SK-N-SH (cell line): ENCODE results near the gene SLC35A4. TPM values are rescaled to one million over a fixed set of nuclear protein-coding genes. Genes with fewer than 3 reads are reported as not detected.

Experiments
- CTCF ChIA-PET: fragments of 300-600, 350-600 bp; formaldehyde crosslinking; extraction: SDS; loops from one replicate; lab custom pipeline; 2021; lab: Yijun Ruan, JAX
- POLR2A ChIA-PET: fragments of 350-600 bp; sonication (Branson Sonifier 250); formaldehyde crosslinking; extraction: SDS; loops from one replicate; lab custom pipeline; 2020; ENCODE audit warnings: antibody characterized with exemption, inconsistent platforms; lab: Yijun Ruan, JAX
- DNase-seq: peaks from one replicate; pipeline ENCODE4 v3.0.0; 2012
- H2AFZ ChIP-seq: fragments of 200-600 bp; sonication (generic); 2 replicates; pipeline ENCODE4 v1.8.1; 2016; ENCODE audit warnings: antibody characterized with exemption, mild to moderate bottlenecking, low read depth
- H3F3A ChIP-seq: fragments of 200-600 bp; sonication (generic); replicated peaks from 2 replicates; pipeline ENCODE3; 2016; ENCODE audit warnings: antibody characterized with exemption, mild to moderate bottlenecking; ENCODE audit not compliant: insufficient read depth
- H3K27ac ChIP-seq, 2 experiments: fragments of 200-500 bp in 1 of 2; fragments of 200-600 bp in 1 of 2; sonication (Bioruptor generic) in 1 of 2; sonication (generic), shearing (Covaris generic) in 1 of 2; 2 replicates each; pipeline versions ENCODE4 v1.5.1 to v1.6.1; 2014 to 2016; ENCODE audit warnings: low read depth in 2 of 2, inconsistent platforms in 1 of 2, low read length in 1 of 2, mild to moderate bottlenecking in 1 of 2, mixed read lengths in 1 of 2
- H3K27me3 ChIP-seq: fragments of 200-600 bp; sonication (generic), shearing (Covaris generic); 2 replicates; pipeline ENCODE4 v1.6.1; 2016; ENCODE audit warnings: mixed run types; ENCODE audit not compliant: insufficient read depth
- H3K36me3 ChIP-seq, 2 experiments: fragments of 200-500 bp in 1 of 2; fragments of 200-600 bp in 1 of 2; sonication (Bioruptor generic) in 1 of 2; sonication (generic) in 1 of 2; replicated peaks in 1 of 2; 2 replicates each; pipeline versions ENCODE3 to v1.5.1; 2014 to 2016; ENCODE audit warnings: low read length in 1 of 2, mild to moderate bottlenecking in 1 of 2; ENCODE audit not compliant: insufficient read depth in 2 of 2, control insufficient read depth in 1 of 2
- H3K4me1 ChIP-seq, 2 experiments: fragments of 200-500 bp in 1 of 2; fragments of 200-600 bp in 1 of 2; sonication (Bioruptor generic) in 1 of 2; sonication (generic), shearing (Covaris generic) in 1 of 2; 2 replicates each; pipeline versions ENCODE4 v1.5.1 to v1.6.1; 2014 to 2016; ENCODE audit warnings: low read depth in 1 of 2, low read length in 1 of 2, mixed run types in 1 of 2; ENCODE audit not compliant: insufficient read depth in 2 of 2, control insufficient read depth in 1 of 2
- H3K4me2 ChIP-seq: fragments of 200-600 bp; sonication (generic), shearing (Covaris generic); 2 replicates; pipeline ENCODE4 v1.6.1; 2017; ENCODE audit warnings: mixed run types
- H3K4me3 ChIP-seq, 2 experiments: fragments of 200-500 bp in 1 of 2; fragments of 200-600 bp in 1 of 2; sonication (Bioruptor generic) in 1 of 2; sonication (generic), shearing (Covaris generic) in 1 of 2; 2 replicates each; pipeline versions ENCODE4 v1.5.1 to v1.8.1; 2014 to 2016; ENCODE audit warnings: low read depth in 2 of 2, inconsistent platforms in 1 of 2, low read length in 1 of 2, mild to moderate bottlenecking in 1 of 2, mixed read lengths in 1 of 2, moderate library complexity in 1 of 2
- H3K79me2 ChIP-seq: fragments of 200-600 bp; sonication (generic); 2 replicates; pipeline ENCODE4 v1.8.1; 2017; ENCODE audit warnings: mild to moderate bottlenecking; ENCODE audit not compliant: insufficient read depth
- H3K9ac ChIP-seq: fragments of 200-600 bp; sonication (generic); 2 replicates; pipeline ENCODE4 v1.6.1; 2017; ENCODE audit warnings: mixed run types
- H3K9me2 ChIP-seq: fragments of 200-600 bp; sonication (generic); 2 replicates; pipeline ENCODE4 v1.6.1; 2017; ENCODE audit warnings: mixed run types
- H3K9me3 ChIP-seq: fragments of 200-600 bp; sonication (generic); 2 replicates; pipeline ENCODE4 v1.6.1; 2017; ENCODE audit warnings: mixed run types, mild to moderate bottlenecking, moderate library complexity
- H4K20me1 ChIP-seq: fragments of 200-600 bp; sonication (generic); 2 replicates; pipeline ENCODE4 v1.6.1; 2017; ENCODE audit warnings: mild to moderate bottlenecking, mixed run types; ENCODE audit not compliant: insufficient read depth
- ELF1 ChIP-seq: IDR thresholded peaks from 2 replicates; pipeline ENCODE4 v1.4.0; 2012
- GABPA ChIP-seq: IDR thresholded peaks from 2 replicates; pipeline ENCODE4 v1.4.0; 2012; ENCODE audit warnings: low read depth, mild to moderate bottlenecking
- MEF2A ChIP-seq: IDR thresholded peaks from 2 replicates; pipeline ENCODE4 v1.4.0; 2012; ENCODE audit warnings: low read depth, borderline replicate concordance
- NFIC ChIP-seq: IDR thresholded peaks from 2 replicates; pipeline ENCODE4 v1.4.0; 2012; ENCODE audit warnings: borderline replicate concordance
- POLR2AphosphoS5 ChIP-seq: IDR thresholded peaks from 2 replicates; pipeline ENCODE4 v1.6.1; 2012; ENCODE audit warnings: low read depth, low read length
- RAD21 ChIP-seq: IDR thresholded peaks from 2 replicates; pipeline ENCODE4 v1.6.1; 2012; ENCODE audit warnings: mild to moderate bottlenecking, low read length
- RCOR1 ChIP-seq: fragments of 150-350 bp; IDR thresholded peaks from 2 replicates; pipeline ENCODE4 v1.6.1; 2017; ENCODE audit warnings: antibody characterized with exemption, low read length
- REST ChIP-seq: IDR thresholded peaks from 2 replicates; pipeline ENCODE4 v1.6.1; 2012; ENCODE audit warnings: mild to moderate bottlenecking, low read depth, low read length, moderate library complexity
- RXRA ChIP-seq: IDR thresholded peaks from 2 replicates; pipeline ENCODE4 v1.4.0; 2012; ENCODE audit warnings: low read depth, mild to moderate bottlenecking, borderline replicate concordance
- SIN3A ChIP-seq: IDR thresholded peaks from 2 replicates; pipeline ENCODE4 v1.6.1; 2012; ENCODE audit warnings: low read depth, mild to moderate bottlenecking, low read length, moderate library complexity, borderline replicate concordance
- TAF1 ChIP-seq: IDR thresholded peaks from 2 replicates; pipeline ENCODE4 v1.6.1; 2012; ENCODE audit warnings: low read depth, mild to moderate bottlenecking, low read length, moderate library complexity, borderline replicate concordance
- TCF12 ChIP-seq: IDR thresholded peaks from 2 replicates; pipeline ENCODE4 v1.4.0; 2012
- TEAD4 ChIP-seq: IDR thresholded peaks from 2 replicates; pipeline ENCODE4 v1.4.0; 2012; ENCODE audit warnings: mild to moderate bottlenecking, borderline replicate concordance; ENCODE audit not compliant: insufficient read depth
- ZBTB33 ChIP-seq: IDR thresholded peaks from 2 replicates; pipeline ENCODE4 v1.4.0; 2012; ENCODE audit warnings: low read depth, borderline replicate concordance
- WGBS: methylation state at CpG from one replicate; pipeline ENCODE4 v1.1.6; 2017; ENCODE audit warnings: low lambda C conversion rate; 5-methylcytosine and 5-hydroxymethylcytosine counted together
- polyA plus RNA-seq, 3 experiments: library from polyadenylated mRNA; depleted of rRNA; stranded (reverse); fragments of >200 nt; gene quantifications; 2 replicates each; pipeline ENCODE4 v1.2.3, GENCODE V29; 2012
- TF ChIP-seq, protein P1 (sequence below): fragments of 200-600 bp; sonication (generic); IDR thresholded peaks from 2 replicates; pipeline ENCODE4 v1.6.1; 2017; ENCODE audit warnings: antibody characterized with exemption, mild to moderate bottlenecking, moderate library complexity
- TF ChIP-seq, protein P2 (sequence below): fragments of 150-350 bp; IDR thresholded peaks from 2 replicates; pipeline ENCODE4 v1.6.1; 2017; ENCODE audit warnings: antibody characterized with exemption, low read length, low read depth, borderline replicate concordance

The SLC35A4 gene
- polyA plus RNA-seq, 1 of the 3 experiments (the other 2 are of a cell fraction), result 56.2 TPM

GRCh38 chr5:140554454-140554853 is 10.2 kb upstream of the SLC35A4 start (continued):
- TF ChIP-seq, protein P1, sequence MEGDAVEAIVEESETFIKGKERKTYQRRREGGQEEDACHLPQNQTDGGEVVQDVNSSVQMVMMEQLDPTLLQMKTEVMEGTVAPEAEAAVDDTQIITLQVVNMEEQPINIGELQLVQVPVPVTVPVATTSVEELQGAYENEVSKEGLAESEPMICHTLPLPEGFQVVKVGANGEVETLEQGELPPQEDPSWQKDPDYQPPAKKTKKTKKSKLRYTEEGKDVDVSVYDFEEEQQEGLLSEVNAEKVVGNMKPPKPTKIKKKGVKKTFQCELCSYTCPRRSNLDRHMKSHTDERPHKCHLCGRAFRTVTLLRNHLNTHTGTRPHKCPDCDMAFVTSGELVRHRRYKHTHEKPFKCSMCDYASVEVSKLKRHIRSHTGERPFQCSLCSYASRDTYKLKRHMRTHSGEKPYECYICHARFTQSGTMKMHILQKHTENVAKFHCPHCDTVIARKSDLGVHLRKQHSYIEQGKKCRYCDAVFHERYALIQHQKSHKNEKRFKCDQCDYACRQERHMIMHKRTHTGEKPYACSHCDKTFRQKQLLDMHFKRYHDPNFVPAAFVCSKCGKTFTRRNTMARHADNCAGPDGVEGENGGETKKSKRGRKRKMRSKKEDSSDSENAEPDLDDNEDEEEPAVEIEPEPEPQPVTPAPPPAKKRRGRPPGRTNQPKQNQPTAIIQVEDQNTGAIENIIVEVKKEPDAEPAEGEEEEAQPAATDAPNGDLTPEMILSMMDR, result no peak
- TF ChIP-seq, protein P2, sequence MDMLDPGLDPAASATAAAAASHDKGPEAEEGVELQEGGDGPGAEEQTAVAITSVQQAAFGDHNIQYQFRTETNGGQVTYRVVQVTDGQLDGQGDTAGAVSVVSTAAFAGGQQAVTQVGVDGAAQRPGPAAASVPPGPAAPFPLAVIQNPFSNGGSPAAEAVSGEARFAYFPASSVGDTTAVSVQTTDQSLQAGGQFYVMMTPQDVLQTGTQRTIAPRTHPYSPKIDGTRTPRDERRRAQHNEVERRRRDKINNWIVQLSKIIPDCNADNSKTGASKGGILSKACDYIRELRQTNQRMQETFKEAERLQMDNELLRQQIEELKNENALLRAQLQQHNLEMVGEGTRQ, result no peak
- no peak for TF ChIP-seq SIN3A
- TF ChIP-seq ZBTB33, result no peak
- TF ChIP-seq TCF12, result no peak

DNA sequence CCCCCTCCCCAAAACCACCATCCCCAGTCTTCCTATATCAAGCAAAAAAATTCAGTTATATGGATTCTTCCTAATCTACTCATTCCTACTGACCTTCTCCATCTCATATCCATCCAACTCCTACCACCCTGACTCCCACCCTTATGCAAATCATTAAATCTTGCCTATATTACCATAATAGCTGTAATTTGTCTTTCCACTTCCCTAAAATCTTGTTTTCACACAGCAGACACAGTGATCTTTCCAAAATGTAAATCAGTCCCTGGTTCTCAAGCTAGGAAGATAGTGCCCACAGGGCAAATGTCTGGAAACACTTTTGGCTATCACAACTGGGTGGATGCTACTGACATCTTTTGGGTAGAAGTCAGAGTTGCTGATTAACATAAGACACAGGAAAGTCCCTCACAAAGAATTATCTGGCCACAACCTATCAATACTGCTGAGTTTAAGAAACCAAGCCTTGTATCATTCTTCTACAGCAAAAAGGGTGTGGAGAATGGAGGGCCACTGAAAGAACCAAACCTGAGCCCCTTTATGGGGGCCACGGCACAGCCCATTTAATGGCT is 8.8 kb upstream of the SLC35A4 start:
- Histone ChIP-seq H3K27me3 (no peaks in the 10 kb centered on the region), H3K4me2 (peak overlapping the region; percentile 61), H3K27ac (peak overlapping the region; percentile 78 to 92; a peak in 3 of 4 replicates), H4K20me1 (peaks cover 4% of the 10 kb centered on the region), H3K9me2 (no peaks in the 10 kb centered on the region), H3F3A (peaks cover 16% of the 10 kb centered on the region), H3K4me1 (peaks cover 7 to 21% of the 10 kb centered on the region in 2 experiments; a peak in 3 of 4 replicates), H3K4me3 (peak overlapping the region; percentile 85 to 87), H3K9me3 (no peaks in the 10 kb centered on the region), H3K79me2 (peaks cover 59% of the 10 kb centered on the region), H3K36me3 (peaks cover 11 to 29% of the 10 kb centered on the region in 2 experiments), H2AFZ (no peak overlapping the region), H3K9ac (peak overlapping the region; percentile 89)
- ChIA-PET CTCF (interaction anchor here (0.9 to 1.7 kb wide), 3 partner anchors 68 to 193 kb away, joined by 3 to 4 read pairs (median 4); partner anchors contain the start of genes IK and NDUFA2), POLR2A (interaction anchor here (1.0 kb wide), 1 partner anchor 8 kb away, joined by 3 read pairs; the partner anchor contains the start of gene EIF4EBP3)
- 9% methylated on average over 1 of the region's 1 CpG for WGBS
- DNase-seq, result peak; percentile 42
- TF ChIP-seq RAD21, result peak; percentile 28
- no peak for TF ChIP-seq TEAD4
- no peak for TF ChIP-seq ELF1

DNA sequence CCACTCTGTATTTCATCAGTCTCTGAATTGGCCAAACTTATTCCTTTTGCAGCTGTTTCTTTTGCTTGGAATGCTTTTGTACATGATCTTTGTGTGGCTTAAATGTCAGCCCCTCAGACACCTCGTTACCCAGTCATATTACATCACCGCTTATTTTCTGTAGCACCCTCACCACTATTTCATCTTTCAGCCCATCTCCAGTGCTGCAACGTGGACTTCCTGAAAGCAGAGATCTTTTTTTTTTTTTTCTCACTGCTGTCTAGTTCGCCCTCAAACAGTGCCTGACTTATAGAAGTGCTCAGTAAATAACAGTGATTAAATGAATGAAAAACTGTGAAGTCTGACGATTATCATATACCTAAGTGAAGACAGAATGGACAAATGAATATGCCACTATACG is 8.2 kb upstream of the SLC35A4 start:
- Histone ChIP-seq H3K27ac (peak overlapping the region; percentile 78 to 92; a peak in 3 of 4 replicates), H4K20me1 (peaks cover 4% of the 10 kb centered on the region), H3K4me3 (peak overlapping the region; percentile 85 to 87), H3K27me3 (no peaks in the 10 kb centered on the region), H3K4me1 (peaks cover 7 to 19% of the 10 kb centered on the region in 2 experiments; a peak in 3 of 4 replicates), H3F3A (peaks cover 11% of the 10 kb centered on the region), H3K36me3 (peaks cover 11 to 27% of the 10 kb centered on the region in 2 experiments), H3K9ac (peak overlapping the region; percentile 89), H3K79me2 (peaks cover 58% of the 10 kb centered on the region), H2AFZ (peak overlapping the region; percentile 68; the same call in 1 of the 2 replicates), H3K9me3 (no peaks in the 10 kb centered on the region), H3K4me2 (peak overlapping the region; percentile 61), H3K9me2 (no peaks in the 10 kb centered on the region)
- ChIA-PET CTCF (interaction anchor here (1.5 kb wide), 1 partner anchor 91 kb away, joined by 4 read pairs; the partner anchor contains the start of genes IK and NDUFA2), POLR2A (interaction anchor here (1.0 to 1.4 kb wide), 2 partner anchors 9 to 155 kb away, joined by 3 to 4 read pairs; partner anchors contain the start of genes ANKHD1 and EIF4EBP3)
- DNase-seq, result peak; percentile 33
- under 1% methylated on average over 6 of the region's 6 CpGs for whole genome bisulfite sequencing
- TF ChIP-seq RXRA (no peak), RCOR1 (no peak), NFIC (no peak), POLR2AphosphoS5 (0 out of 2 replicates have a peak, but pooled peaks have one; percentile 22), GABPA (no peak), MEF2A (no peak), TCF12 (no peak), REST (no peak), TAF1 (0 out of 2 replicates have a peak, but pooled peaks have one; percentile 3)
